GM18502 (cell line): ENCODE measurements around the gene SLC25A33.
"Not testable (repeated sequence)": the region's sequence is repeated elsewhere in the genome, so short reads cannot be mapped to it uniquely, and the experiment has no call there.

Experiments used
- ATAC-seq: cut with Tn5 transposase; IDR thresholded peaks from one replicate; pipeline ENCODE4 v1.9.1; 2021; ENCODE audit warnings: mild to moderate bottlenecking; ENCODE audit not compliant: unreplicated experiment, poor library complexity

SLC25A33 gene

GRCh38 chr1:9613625-9614299, 74.5 kb downstream of the SLC25A33 start:
- no peak for ATAC-seq

- ATAC-seq: no peak
These were observed 76.2 kb downstream of the SLC25A33 start for GRCh38 chr1:9615316-9616063.

GRCh38 chr1:9618909-9619679, 79.8 kb downstream of the SLC25A33 start:
- no peak for ATAC-seq

- ATAC-seq: no peak
These were observed 81.8 kb downstream of the SLC25A33 start for GRCh38 chr1:9621032-9621431.

- no peak for ATAC-seq
These were observed 84.8 kb downstream of the SLC25A33 start for GRCh38 chr1:9624081-9624480.

- ATAC-seq: not testable (repeated sequence)
These were observed 85.8 kb downstream of the SLC25A33 start for GRCh38 chr1:9625030-9625429.

- ATAC-seq: peak; percentile 44
These were observed 86.9 kb downstream of the SLC25A33 start for GRCh38 chr1:9626201-9626608.

- no peak for ATAC-seq
These were observed 89.5 kb downstream of the SLC25A33 start for GRCh38 chr1:9628541-9629444.

- no peak for ATAC-seq
These were observed 90.4 kb downstream of the SLC25A33 start for GRCh38 chr1:9629445-9630201.

GRCh38 chr1:9630331-9631111, 91.3 kb downstream of the SLC25A33 start:
- no peak for ATAC-seq

GRCh38 chr1:9631613-9632012, 92.3 kb downstream of the SLC25A33 start:
- no peak for ATAC-seq

- no peak for ATAC-seq
These were observed 94.2 kb downstream of the SLC25A33 start for GRCh38 chr1:9633493-9633892.

- ATAC-seq: no peak
These were observed 95.3 kb downstream of the SLC25A33 start for GRCh38 chr1:9634582-9634981.
